Transverse colon (tissue), 4 donors: ENCODE measurements around the gene RTTN. TPM values are rescaled to one million over a fixed set of nuclear protein-coding genes. Genes with fewer than 3 reads are reported as not detected.

Experiments
- DNase-seq: peaks from one replicate; pipeline ENCODE4 v3.0.0-alpha.2; 2019
- H3K27ac ChIP-seq, 4 donors: fragments of 200-600 bp; sonication (generic); 2 replicates each; pipeline ENCODE4 v1.5.1; 2016 to 2018; ENCODE audit warnings: inconsistent platforms in 4 of 4
- H3K27me3 ChIP-seq: fragments of 200-600 bp; sonication (generic); 2 replicates; pipeline ENCODE4 v1.5.1; 2017; ENCODE audit warnings: inconsistent platforms
- H3K36me3 ChIP-seq, 4 donors: fragments of 200-600 bp; sonication (generic); 2 replicates each; pipeline ENCODE4 v1.5.1; 2017 to 2019; ENCODE audit warnings: inconsistent platforms in 4 of 4
- H3K4me1 ChIP-seq, 4 donors: fragments of 200-600 bp; sonication (generic); 2 replicates each; pipeline ENCODE4 v1.5.1; 2017 to 2020; ENCODE audit warnings: inconsistent platforms in 4 of 4
- H3K4me3 ChIP-seq, 4 donors: fragments of 200-600 bp; sonication (generic); 1 replicate in 1 of 4; 2 replicates in 3 of 4; pipeline versions ENCODE4 v1.5.1 to v1.6.1; 2017 to 2019; ENCODE audit warnings: inconsistent platforms in 4 of 4
- H3K9me3 ChIP-seq, 2 donors: fragments of 200-600 bp; sonication (generic); 2 replicates each; pipeline ENCODE4 v1.5.1; 2017 to 2019; ENCODE audit warnings: inconsistent platforms in 2 of 2
- CTCF ChIP-seq, 5 experiments: fragments of 200-600 bp in 3 of 5; fragments of 450-650 bp in 2 of 5; sonication (generic) in 3 of 5; IDR thresholded peaks; 1 replicate in 2 of 5; 2 replicates in 3 of 5; pipeline ENCODE4 v1.5.1; 2016 to 2017; ENCODE audit warnings: antibody characterized with exemption in 5 of 5, inconsistent platforms in 3 of 5, mild to moderate bottlenecking in 2 of 5, moderate library complexity in 1 of 5
- EP300 ChIP-seq: sonication (generic); formaldehyde crosslinking; IDR thresholded peaks from one replicate; pipeline ENCODE4 v1.6.1; 2017; ENCODE audit warnings: antibody characterized with exemption, low read depth
- POLR2A ChIP-seq: fragments of 450-650 bp; IDR thresholded peaks from one replicate; pipeline ENCODE4 v1.6.1; 2016; ENCODE audit warnings: antibody characterized with exemption, mild to moderate bottlenecking, moderate library complexity
- POLR2AphosphoS5 ChIP-seq, 3 donors: sonication (generic); formaldehyde crosslinking; IDR thresholded peaks; one replicate each; pipeline ENCODE4 v1.6.1; 2016; ENCODE audit warnings: antibody characterized with exemption in 3 of 3
- WGBS, 2 donors: methylation state at CpG; one replicate each; pipeline ENCODE4 v1.1.5; 2018; ENCODE audit warnings: low coverage in 1 of 2; 5-methylcytosine and 5-hydroxymethylcytosine counted together
- in situ Hi-C, 4 donors: fragments of 200-750 bp; cut with MboI; loops; one replicate each; pipeline versions ENCODE4 v1.15.0 to v1.15.1; 2017; ENCODE audit warnings: low sequenced_read_pairs in 3 of 4, low pct_ligation_motif_present in 1 of 4, low pct_unique_long_range_greater_than_20kb in 1 of 4
- intact Hi-C: fragments of 100-400 bp; cut with DNase I; formaldehyde crosslinking; loops from one replicate; pipeline ENCODE4 v1.15.1; 2023; ENCODE audit warnings: low total_unique reads
- total RNA-seq, 4 donors: library from RNA; depleted of rRNA; stranded (reverse); fragments of >200 nt; gene quantifications; one replicate each; pipeline ENCODE4 v1.1.0, GENCODE V29; 2016

The RTTN gene
- total RNA-seq, 4 donors from 2014 or later = 9.7 to 18.7 (median 13.1) TPM

- 88 to 100% methylated on average over 1 of the region's 1 CpG for WGBS, 2 donors
- H3K27ac ChIP-seq = no peak overlapping the region
- no peak for DNase-seq
- H3K36me3 ChIP-seq = no peaks in the 10 kb centered on the region
- H3K27me3 ChIP-seq = no peaks in the 10 kb centered on the region
- no peak overlapping the region for H3K4me3 ChIP-seq
- intact Hi-C loops (no loop called here), in situ Hi-C loops (no loop called here)
- no peaks in the 10 kb centered on the region for H3K9me3 ChIP-seq
- H3K4me1 ChIP-seq = no peaks in the 10 kb centered on the region
- TF ChIP-seq POLR2A (no peak), EP300 (no peak), POLR2AphosphoS5 (IDR thresholded peaks at IDR 0.05) (no peak), CTCF (IDR thresholded peaks at IDR 0.05) (no peak)
Measured at GRCh38 chr18:70029163-70029562, 176.3 kb downstream of the RTTN start.

GRCh38 chr18:70028734-70029133 is 176.8 kb downstream of the RTTN start:
- H3K27ac ChIP-seq = no peak overlapping the region
- in situ Hi-C loops = no loop called here
- no peaks in the 10 kb centered on the region for H3K36me3 ChIP-seq
- H3K9me3 ChIP-seq = no peaks in the 10 kb centered on the region
- intact Hi-C loops = no loop called here
- no peak overlapping the region for H3K4me3 ChIP-seq
- TF ChIP-seq CTCF (IDR thresholded peaks at IDR 0.05) = no peak
- TF ChIP-seq EP300 = no peak
- TF ChIP-seq POLR2AphosphoS5 (IDR thresholded peaks at IDR 0.05) = no peak
- TF ChIP-seq POLR2A = no peak
- DNase-seq = no peak
- 75 to 85% methylated on average over 2 to 3 of the region's 3 CpGs for WGBS, 2 donors
- no peaks in the 10 kb centered on the region for H3K27me3 ChIP-seq
- H3K4me1 ChIP-seq = no peaks in the 10 kb centered on the region

- Histone ChIP-seq H3K4me3 (no peak overlapping the region), H3K27me3 (no peaks in the 10 kb centered on the region), H3K9me3 (no peaks in the 10 kb centered on the region), H3K27ac (no peak overlapping the region), H3K4me1 (no peaks in the 10 kb centered on the region), H3K36me3 (no peaks in the 10 kb centered on the region)
- WGBS, 2 donors = 78 to 86% methylated on average over 3 of the region's 3 CpGs
- no peak for TF ChIP-seq EP300
- TF ChIP-seq CTCF (IDR thresholded peaks at IDR 0.05) = no peak
- no peak for TF ChIP-seq POLR2AphosphoS5 (IDR thresholded peaks at IDR 0.05)
- TF ChIP-seq POLR2A = no peak
- no peak for DNase-seq
- in situ Hi-C loops (no loop called here), intact Hi-C loops (no loop called here)
Measured at GRCh38 chr18:70028084-70028483, 177.4 kb downstream of the RTTN start.

- H3K36me3 ChIP-seq = no peaks in the 10 kb centered on the region
- H3K9me3 ChIP-seq = no peaks in the 10 kb centered on the region
- H3K4me1 ChIP-seq = no peaks in the 10 kb centered on the region
- no peak overlapping the region for H3K4me3 ChIP-seq
- no peaks in the 10 kb centered on the region for H3K27me3 ChIP-seq
- 78 to 83% methylated on average over 5 of the region's 5 CpGs for WGBS, 2 donors
- intact Hi-C loops (no loop called here), in situ Hi-C loops (no loop called here)
- H3K27ac ChIP-seq = no peak overlapping the region
- TF ChIP-seq EP300 (no peak), CTCF (IDR thresholded peaks at IDR 0.05) (no peak), POLR2AphosphoS5 (IDR thresholded peaks at IDR 0.05) (no peak), POLR2A (no peak)
- DNase-seq = no peak
Measured at GRCh38 chr18:70025580-70025979, 179.9 kb downstream of the RTTN start.
